Karpas-422 (cell line): ENCODE measurements around the gene METTL1. TPM values are rescaled to one million over a fixed set of nuclear protein-coding genes. Genes with fewer than 3 reads are reported as not detected.
"Not testable (repeated sequence)": the region's sequence is repeated elsewhere in the genome, so short reads cannot be mapped to it uniquely, and the experiment has no call there.

ENCODE experiments used
- DNase-seq: peaks from one replicate; pipeline ENCODE4 v3.0.0-alpha.2; 2015
- H2AFZ ChIP-seq: fragments of 200-600 bp; sonication (generic); 2 replicates; pipeline ENCODE4 v1.6.1; 2014; ENCODE audit warnings: antibody characterized with exemption, low read length, mixed read lengths
- H3K27ac ChIP-seq: fragments of 200-600 bp; sonication (generic); 2 replicates; pipeline ENCODE4 v1.5.1; 2014; ENCODE audit warnings: mild to moderate bottlenecking, low read length, moderate library complexity
- H3K27me3 ChIP-seq: fragments of 200-600 bp; sonication (generic); 2 replicates; pipeline ENCODE4 v1.6.1; 2014; ENCODE audit warnings: low read length, mixed read lengths
- H3K36me3 ChIP-seq: fragments of 200-600 bp; sonication (generic); 2 replicates; pipeline ENCODE4 v1.6.1; 2014; ENCODE audit warnings: low read length, mixed read lengths; ENCODE audit not compliant: insufficient read depth
- H3K4me1 ChIP-seq: fragments of 200-600 bp; sonication (generic); 2 replicates; pipeline ENCODE4 v1.6.1; 2014; ENCODE audit warnings: mild to moderate bottlenecking, low read length, mixed read lengths
- H3K4me2 ChIP-seq: fragments of 200-600 bp; sonication (generic); 2 replicates; pipeline ENCODE4 v1.6.1; 2014; ENCODE audit warnings: low read length, low read depth, mild to moderate bottlenecking; ENCODE audit not compliant: poor library complexity, severe bottlenecking
- H3K4me3 ChIP-seq: fragments of 200-600 bp; sonication (generic); 2 replicates; pipeline ENCODE4 v1.5.1; 2014; ENCODE audit warnings: mild to moderate bottlenecking, antibody characterized with exemption, low read length, mixed read lengths
- H3K79me2 ChIP-seq: fragments of 200-600 bp; sonication (generic); 2 replicates; pipeline ENCODE4 v1.6.1; 2014; ENCODE audit warnings: mild to moderate bottlenecking, low read length, mixed read lengths
- H3K9ac ChIP-seq: fragments of 200-600 bp; sonication (generic); 2 replicates; pipeline ENCODE4 v1.6.0; 2014; ENCODE audit warnings: low read length
- H3K9me2 ChIP-seq: fragments of 200-600 bp; sonication (generic), shearing (Covaris generic); replicated peaks from 2 replicates; pipeline ENCODE4 v1.6.0; 2014; ENCODE audit warnings: mild to moderate bottlenecking, low read length, moderate library complexity; ENCODE audit not compliant: insufficient read depth
- H3K9me3 ChIP-seq: fragments of 300-700, 200-600 bp; sonication (generic); 2 replicates; pipeline ENCODE4 v1.6.1; 2014; ENCODE audit warnings: low read length, mixed read lengths
- H4K20me1 ChIP-seq: fragments of 200-600 bp; sonication (generic); 2 replicates; pipeline ENCODE4 v1.6.1; 2014; ENCODE audit warnings: mild to moderate bottlenecking, antibody characterized with exemption, low read length, low read depth; ENCODE audit not compliant: insufficient read depth
- total RNA-seq: library from RNA; depleted of rRNA; stranded (reverse); fragments of >200 nt; shearing (Covaris generic); gene quantifications from 2 replicates; pipeline ENCODE4 v1.2.3, GENCODE V29; 2014; ENCODE audit warnings: low replicate concordance

Gene METTL1
- total RNA-seq, 1 experiment from 2014 or later = 17.4 TPM

DNA sequence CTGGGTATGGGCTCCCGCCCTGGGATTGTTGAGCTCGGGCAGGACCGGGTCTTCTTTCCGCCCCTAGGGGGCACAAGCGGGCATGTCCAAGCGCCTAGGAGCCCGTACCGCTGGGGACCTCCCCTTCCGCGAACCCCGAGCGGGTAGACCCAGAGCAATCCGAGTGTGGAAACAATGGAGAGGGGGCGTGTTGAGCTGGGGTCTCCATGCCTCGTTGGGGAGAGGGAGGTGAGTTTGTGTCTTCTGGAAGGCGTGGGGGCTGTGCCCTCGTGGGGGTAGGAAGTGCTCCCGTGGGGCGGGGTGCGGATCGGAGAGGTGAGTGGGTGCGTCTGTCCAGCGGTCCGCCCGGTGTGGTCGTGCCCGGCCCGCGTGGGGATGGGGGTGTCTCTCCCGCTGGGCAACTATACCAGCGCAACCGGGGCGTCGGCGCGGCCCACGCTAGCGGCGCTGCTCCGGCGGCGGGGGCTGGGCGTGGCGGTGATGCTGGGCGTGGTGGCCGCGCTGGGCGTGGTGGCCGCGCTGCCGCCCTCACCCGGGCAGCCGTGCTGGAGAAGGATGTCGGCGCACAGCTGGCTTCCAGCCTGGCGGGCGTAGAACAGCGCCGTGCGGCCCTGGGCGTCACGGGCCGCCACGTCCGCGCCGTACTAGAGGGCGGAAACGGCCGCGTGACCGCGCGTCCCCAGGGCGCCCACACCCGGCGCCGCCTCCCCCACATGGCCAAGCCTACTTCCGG lies 45.6 kb downstream of the METTL1 start:
- H3K4me3 ChIP-seq = no peak overlapping the region
- no peak overlapping the region for H3K4me2 ChIP-seq

DNA sequence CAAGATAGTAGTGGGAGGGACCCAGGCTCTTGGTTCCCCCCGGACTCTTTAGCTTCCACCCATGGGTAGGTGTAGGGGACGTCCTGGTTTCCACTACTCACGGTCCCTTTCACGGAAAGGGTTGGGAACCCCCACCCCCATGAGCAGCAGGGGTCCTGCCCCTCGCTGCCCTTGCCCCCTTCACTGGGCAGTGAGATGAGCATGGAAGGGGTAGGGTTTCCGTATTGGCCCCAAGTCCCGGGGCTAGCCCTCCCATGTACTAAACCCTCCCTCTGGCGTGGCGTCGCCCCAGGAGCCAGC lies 46.1 kb downstream of the METTL1 start:
- Histone ChIP-seq H3K9ac (no peak overlapping the region), H3K4me3 (no peak overlapping the region), H3K79me2 (no peaks in the 10 kb centered on the region), H3K9me2 (no peaks in the 10 kb centered on the region), H3K36me3 (peaks cover 5% of the 10 kb centered on the region; the same call in 1 of the 2 replicates), H3K9me3 (no peaks in the 10 kb centered on the region), H3K4me1 (no peaks in the 10 kb centered on the region), H3K27me3 (no peaks in the 10 kb centered on the region), H3K27ac (no peak overlapping the region), H3K4me2 (no peak overlapping the region), H4K20me1 (no peaks in the 10 kb centered on the region), H2AFZ (no peak overlapping the region)
- DNase-seq = no peak

More for the DNA sequence above, 45.6 kb downstream of the METTL1 start:
- Histone ChIP-seq H3K9me2 (no peaks in the 10 kb centered on the region), H3K9ac (no peak overlapping the region), H3K9me3 (no peaks in the 10 kb centered on the region), H3K27ac (no peak overlapping the region), H3K79me2 (no peaks in the 10 kb centered on the region), H3K36me3 (peaks cover 5% of the 10 kb centered on the region; the same call in 1 of the 2 replicates), H2AFZ (no peak overlapping the region), H3K27me3 (no peaks in the 10 kb centered on the region), H3K4me1 (no peaks in the 10 kb centered on the region), H4K20me1 (no peaks in the 10 kb centered on the region)
- no peak for DNase-seq

DNA sequence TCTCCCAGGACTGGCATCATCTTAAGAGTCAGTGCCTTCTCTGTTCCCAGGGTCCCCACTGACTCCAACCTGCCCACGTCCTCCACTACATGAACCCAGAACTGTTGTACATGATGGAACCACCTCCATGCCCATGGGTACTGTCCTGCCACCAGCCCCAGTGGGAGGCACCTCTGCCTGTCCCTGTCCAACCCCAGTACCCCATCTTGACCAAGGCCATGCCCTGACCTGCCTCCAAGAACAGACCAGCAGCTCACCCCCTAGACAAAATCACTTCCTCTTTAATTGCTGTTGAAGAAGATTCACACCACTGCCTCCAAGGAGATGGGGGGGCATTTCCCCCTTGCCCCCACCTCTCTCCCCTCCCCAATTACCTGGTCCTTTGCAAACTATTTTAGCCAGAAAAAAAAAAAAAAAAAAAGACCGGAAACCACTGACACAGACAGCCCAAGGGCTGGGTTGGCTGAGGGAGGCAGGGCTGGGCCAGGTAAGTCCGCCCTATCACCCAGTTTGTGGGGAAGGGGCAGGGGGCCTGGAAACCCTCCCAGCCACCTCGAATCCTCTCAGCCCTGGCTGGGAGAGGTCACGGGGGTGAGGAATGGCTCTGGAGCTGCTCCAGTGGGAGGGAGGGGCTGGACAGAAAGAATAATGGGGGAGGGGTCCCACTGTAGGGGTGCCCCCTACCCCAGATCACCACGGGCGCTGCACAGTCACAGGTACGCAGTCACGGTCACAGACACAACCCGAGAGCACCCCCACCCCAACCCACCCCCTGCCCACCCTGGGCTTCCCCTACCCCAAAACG lies 46.8 kb downstream of the METTL1 start:
- no peak overlapping the region for H3K4me2 ChIP-seq
- H2AFZ ChIP-seq = no peak overlapping the region
- H4K20me1 ChIP-seq = no peaks in the 10 kb centered on the region
- no peaks in the 10 kb centered on the region for H3K9me3 ChIP-seq
- no peaks in the 10 kb centered on the region for H3K79me2 ChIP-seq
- H3K9ac ChIP-seq = no peak overlapping the region
- no peak overlapping the region for H3K4me3 ChIP-seq
- H3K4me1 ChIP-seq = no peaks in the 10 kb centered on the region
- H3K27ac ChIP-seq = no peak overlapping the region
- no peaks in the 10 kb centered on the region for H3K9me2 ChIP-seq
- H3K36me3 ChIP-seq = peaks cover 1% of the 10 kb centered on the region; the same call in 1 of the 2 replicates
- no peak for DNase-seq
- H3K27me3 ChIP-seq = no peaks in the 10 kb centered on the region

GRCh38 chr12:57724003-57724935 lies 47.6 kb downstream of the METTL1 start:
- DNase-seq = no peak
- Histone ChIP-seq H2AFZ (no peak overlapping the region), H3K27me3 (no peaks in the 10 kb centered on the region), H3K9ac (no peak overlapping the region), H3K36me3 (0 out of 2 replicates have a peak, but pooled peaks cover 5% of the 10 kb centered on the region), H3K4me2 (no peak overlapping the region), H3K9me2 (no peaks in the 10 kb centered on the region), H3K9me3 (no peaks in the 10 kb centered on the region), H3K4me1 (no peaks in the 10 kb centered on the region), H3K27ac (no peak overlapping the region), H4K20me1 (no peaks in the 10 kb centered on the region), H3K4me3 (no peak overlapping the region), H3K79me2 (no peaks in the 10 kb centered on the region)

- no peak for DNase-seq
- no peak overlapping the region for H3K9ac ChIP-seq
- no peak overlapping the region for H3K4me2 ChIP-seq
- no peaks in the 10 kb centered on the region for H4K20me1 ChIP-seq
- no peaks in the 10 kb centered on the region for H3K27me3 ChIP-seq
- H3K4me3 ChIP-seq = no peak overlapping the region
- no peaks in the 10 kb centered on the region for H3K9me3 ChIP-seq
- no peaks in the 10 kb centered on the region for H3K4me1 ChIP-seq
- H3K36me3 ChIP-seq = peaks cover 8% of the 10 kb centered on the region; the same call in 1 of the 2 replicates
- no peak overlapping the region for H2AFZ ChIP-seq
- no peak overlapping the region for H3K27ac ChIP-seq
- H3K9me2 ChIP-seq = no peaks in the 10 kb centered on the region
- no peaks in the 10 kb centered on the region for H3K79me2 ChIP-seq
Measured at GRCh38 chr12:57723630-57723962, 48.3 kb downstream of the METTL1 start.

GRCh38 chr12:57722716-57723629 lies 48.9 kb downstream of the METTL1 start:
- H3K4me3 ChIP-seq = no peak overlapping the region
- H3K27ac ChIP-seq = no peak overlapping the region
- H4K20me1 ChIP-seq = no peaks in the 10 kb centered on the region
- peaks cover 10% of the 10 kb centered on the region; the same call in 1 of the 2 replicates for H3K36me3 ChIP-seq
- no peaks in the 10 kb centered on the region for H3K9me3 ChIP-seq
- H3K27me3 ChIP-seq = no peaks in the 10 kb centered on the region
- no peaks in the 10 kb centered on the region for H3K79me2 ChIP-seq
- no peak overlapping the region for H3K4me2 ChIP-seq
- no peaks in the 10 kb centered on the region for H3K4me1 ChIP-seq
- H2AFZ ChIP-seq = no peak overlapping the region
- no peak for DNase-seq
- no peaks in the 10 kb centered on the region for H3K9me2 ChIP-seq
- no peak overlapping the region for H3K9ac ChIP-seq

DNA sequence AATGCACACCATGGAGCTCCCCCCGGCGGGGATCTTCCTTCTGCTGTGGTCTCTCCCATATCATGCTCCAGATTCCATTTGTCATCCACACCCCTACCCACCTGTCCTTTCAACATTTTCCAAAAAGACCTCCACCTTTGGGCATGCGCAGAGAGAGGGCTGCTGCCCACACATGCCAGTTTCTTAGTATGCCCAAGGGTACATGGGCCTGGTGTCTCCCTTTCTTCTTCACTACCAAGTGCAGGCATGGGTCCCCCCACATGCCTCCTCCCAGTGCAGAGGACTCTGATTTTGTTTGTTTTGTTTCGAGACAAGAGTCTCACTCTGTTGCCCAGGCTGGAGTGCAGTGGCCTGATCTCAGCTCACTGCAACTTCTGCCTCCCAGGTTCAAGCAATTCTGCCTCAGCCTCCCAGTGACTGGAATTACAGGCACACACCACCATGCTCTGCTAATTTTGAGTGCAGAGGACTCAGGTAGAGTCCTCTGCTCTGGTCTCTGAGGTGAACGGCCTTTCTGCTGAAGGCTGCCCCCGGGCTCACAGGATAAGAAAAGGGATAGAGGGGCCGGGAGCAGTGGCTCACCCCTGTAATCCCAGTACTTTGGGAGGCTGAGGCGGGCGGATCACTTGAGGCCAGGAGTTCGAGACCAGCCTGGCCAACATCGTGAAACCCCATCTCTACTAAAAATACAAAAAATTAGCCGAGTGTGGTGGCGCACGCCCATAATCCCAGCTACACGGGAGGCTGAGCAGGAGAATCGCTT lies 49.9 kb downstream of the METTL1 start:
- H3K9ac ChIP-seq, DNase-seq, H4K20me1 ChIP-seq, H3K9me2 ChIP-seq, H3K79me2 ChIP-seq, H3K9me3 ChIP-seq, H3K4me2 ChIP-seq, H3K4me1 ChIP-seq, H3K27me3 ChIP-seq, H2AFZ ChIP-seq, H3K27ac ChIP-seq, H3K4me3 ChIP-seq: not testable (repeated sequence)
- peaks cover 13% of the 10 kb centered on the region for H3K36me3 ChIP-seq
